HG02970 (cell line): ENCODE data around the gene C1orf35.
A peak's percentile ranks its signal among the peaks of the same experiment; 100 is the strongest.
"Not testable (repeated sequence)": the region's sequence is repeated elsewhere in the genome, so short reads cannot be mapped to it uniquely, and the experiment has no call there.

Experiments used
- ATAC-seq: cut with Tn5 transposase; IDR thresholded peaks from one replicate; pipeline ENCODE4 v1.9.1; 2021; ENCODE audit warnings: mild to moderate bottlenecking, moderate library complexity, moderate number of reproducible peaks; ENCODE audit not compliant: unreplicated experiment, low FRiP score

C1orf35 gene

GRCh38 chr1:228142701-228143136 lies 39.6 kb upstream of the C1orf35 start:
- ATAC-seq: no peak

GRCh38 chr1:228142155-228142691 lies 39.1 kb upstream of the C1orf35 start:
- ATAC-seq: no peak

GRCh38 chr1:228141226-228142044 lies 38.3 kb upstream of the C1orf35 start:
- no peak for ATAC-seq

GRCh38 chr1:228140724-228141225 lies 37.6 kb upstream of the C1orf35 start:
- no peak for ATAC-seq

- ATAC-seq: peak; percentile 93
Observed at GRCh38 chr1:228139931-228140723, 37.0 kb upstream of the C1orf35 start, which contains the start of gene GUK1. Gene GUK1, plus strand, starts transcription at chr1:228140279. Its CDS starts 24 bp downstream, at chr1:228140303.

- no peak for ATAC-seq
Observed at GRCh38 chr1:228139406-228139930, 36.3 kb upstream of the C1orf35 start.

GRCh38 chr1:228136901-228137300 lies 33.8 kb upstream of the C1orf35 start:
- no peak for ATAC-seq

- ATAC-seq: no peak
Observed at GRCh38 chr1:228134591-228134990, 31.5 kb upstream of the C1orf35 start.

GRCh38 chr1:228131766-228132165 lies 28.6 kb upstream of the C1orf35 start:
- ATAC-seq: no peak

- no peak for ATAC-seq
Observed at GRCh38 chr1:228125185-228125584, 22.1 kb upstream of the C1orf35 start.

- ATAC-seq: no peak
Observed at GRCh38 chr1:228123505-228123904, 20.4 kb upstream of the C1orf35 start.

- ATAC-seq: no peak
Observed at GRCh38 chr1:228122921-228123441, 19.9 kb upstream of the C1orf35 start.

- ATAC-seq: no peak
Observed at GRCh38 chr1:228120857-228121489, 17.8 kb upstream of the C1orf35 start.

GRCh38 chr1:228120351-228120750 lies 17.2 kb upstream of the C1orf35 start:
- ATAC-seq: no peak

GRCh38 chr1:228118040-228118439 lies 14.9 kb upstream of the C1orf35 start:
- ATAC-seq: no peak

GRCh38 chr1:228117335-228117734 lies 14.2 kb upstream of the C1orf35 start:
- no peak for ATAC-seq

GRCh38 chr1:228114827-228115226 lies 11.7 kb upstream of the C1orf35 start:
- ATAC-seq: no peak

- no peak for ATAC-seq
Observed at GRCh38 chr1:228112617-228113016, 9.5 kb upstream of the C1orf35 start.

GRCh38 chr1:228112167-228112566 lies 9.0 kb upstream of the C1orf35 start:
- no peak for ATAC-seq

GRCh38 chr1:228111315-228111714 lies 8.2 kb upstream of the C1orf35 start:
- ATAC-seq: not testable (repeated sequence)
